Measurements from ENCODE around the gene TGFBR3L.
A peak's percentile ranks its signal among the peaks of the same experiment; 100 is the strongest.
"Not testable (repeated sequence)": the region's sequence is repeated elsewhere in the genome, so short reads cannot be mapped to it uniquely, and the experiment has no call there.

The TGFBR3L gene

GRCh38 chr19:7914099-7914498, 531 bp upstream of the TGFBR3L start:
- H3K27me3 ChIP-seq (ENCODE audit: low read depth, low read length) = peaks cover 29% of the 10 kb centered on the region

DNA sequence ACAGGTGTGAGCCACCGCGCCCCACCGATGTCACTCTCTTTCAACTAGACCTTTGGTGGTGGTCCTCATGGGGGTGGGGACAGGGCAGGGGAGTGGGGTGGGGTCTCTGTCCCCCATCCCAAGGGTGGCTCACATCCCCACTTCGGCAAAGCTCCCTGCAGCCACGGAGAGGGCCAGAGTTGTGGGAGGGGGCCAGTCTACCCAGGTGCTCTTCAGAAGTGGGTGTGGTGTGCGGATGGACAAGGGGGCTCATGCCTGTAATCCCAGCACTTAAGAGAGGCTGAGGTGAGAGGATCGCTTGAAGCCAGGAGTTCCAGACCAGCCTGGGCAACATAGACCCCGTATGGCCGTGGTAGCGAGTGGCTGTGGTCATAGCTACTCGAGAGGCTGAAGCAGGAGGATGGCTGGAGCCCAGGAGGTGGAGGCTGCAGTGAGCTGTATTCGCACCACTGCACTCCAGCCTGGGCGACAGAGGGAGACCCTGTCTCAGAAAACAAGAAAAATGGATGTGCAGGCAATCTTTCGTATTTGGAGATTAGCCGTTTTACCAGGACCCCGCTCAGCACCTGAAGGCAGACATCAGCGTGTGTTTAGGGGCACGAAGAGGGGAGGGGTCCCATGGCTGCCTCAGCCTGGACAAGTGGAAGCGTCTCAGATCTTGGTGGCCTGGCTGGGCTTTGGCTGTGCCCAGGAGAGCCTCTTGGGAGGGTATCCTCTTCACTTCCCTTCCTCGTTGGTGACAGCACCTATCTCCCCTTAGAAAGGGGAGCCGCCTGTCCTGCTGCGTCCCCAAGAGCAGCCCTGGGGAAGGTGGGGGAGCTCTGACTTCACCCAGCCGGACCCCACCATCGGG, 846 bp downstream of the TGFBR3L start:
- H3K27me3 ChIP-seq (ENCODE audit: low read depth, low read length) = peaks cover 29% of the 10 kb centered on the region
- H3K27ac ChIP-seq (ENCODE audit: low read length) = no peak overlapping the region
- peaks cover 3 to 25% of the 10 kb centered on the region in 2 donors for H3K36me3 ChIP-seq (ENCODE audit: control insufficient read depth in 1 of 2, insufficient read depth in 2 of 2, low read length in 2 of 2)
- H3K4me1 ChIP-seq (ENCODE audit: control insufficient read depth in 1 of 2, insufficient read depth in 2 of 2, low read length in 2 of 2) = peaks cover 0 to 42% of the 10 kb centered on the region in 2 donors
- no peaks in the 10 kb centered on the region for H3K9me3 ChIP-seq (ENCODE audit: control insufficient read depth in 1 of 2, low read length in 2 of 2)
- H3K4me3 ChIP-seq (ENCODE audit: low read depth in 1 of 2, low read length in 2 of 2) = peak overlapping the region in 1 of 2 donors; percentile 51

More at GRCh38 chr19:7914099-7914498, 531 bp upstream of the TGFBR3L start:
- H3K36me3 ChIP-seq (ENCODE audit: control insufficient read depth in 1 of 2, insufficient read depth in 2 of 2, low read length in 2 of 2) = peaks cover 3 to 39% of the 10 kb centered on the region in 2 donors
- peaks cover 0 to 32% of the 10 kb centered on the region in 2 donors for H3K4me1 ChIP-seq (ENCODE audit: control insufficient read depth in 1 of 2, insufficient read depth in 2 of 2, low read length in 2 of 2)
- no peaks in the 10 kb centered on the region for H3K9me3 ChIP-seq (ENCODE audit: control insufficient read depth in 1 of 2, low read length in 2 of 2)
- H3K27ac ChIP-seq (ENCODE audit: low read length) = no peak overlapping the region
- H3K4me3 ChIP-seq (ENCODE audit: low read depth in 1 of 2, low read length in 2 of 2) = no peak overlapping the region

DNA sequence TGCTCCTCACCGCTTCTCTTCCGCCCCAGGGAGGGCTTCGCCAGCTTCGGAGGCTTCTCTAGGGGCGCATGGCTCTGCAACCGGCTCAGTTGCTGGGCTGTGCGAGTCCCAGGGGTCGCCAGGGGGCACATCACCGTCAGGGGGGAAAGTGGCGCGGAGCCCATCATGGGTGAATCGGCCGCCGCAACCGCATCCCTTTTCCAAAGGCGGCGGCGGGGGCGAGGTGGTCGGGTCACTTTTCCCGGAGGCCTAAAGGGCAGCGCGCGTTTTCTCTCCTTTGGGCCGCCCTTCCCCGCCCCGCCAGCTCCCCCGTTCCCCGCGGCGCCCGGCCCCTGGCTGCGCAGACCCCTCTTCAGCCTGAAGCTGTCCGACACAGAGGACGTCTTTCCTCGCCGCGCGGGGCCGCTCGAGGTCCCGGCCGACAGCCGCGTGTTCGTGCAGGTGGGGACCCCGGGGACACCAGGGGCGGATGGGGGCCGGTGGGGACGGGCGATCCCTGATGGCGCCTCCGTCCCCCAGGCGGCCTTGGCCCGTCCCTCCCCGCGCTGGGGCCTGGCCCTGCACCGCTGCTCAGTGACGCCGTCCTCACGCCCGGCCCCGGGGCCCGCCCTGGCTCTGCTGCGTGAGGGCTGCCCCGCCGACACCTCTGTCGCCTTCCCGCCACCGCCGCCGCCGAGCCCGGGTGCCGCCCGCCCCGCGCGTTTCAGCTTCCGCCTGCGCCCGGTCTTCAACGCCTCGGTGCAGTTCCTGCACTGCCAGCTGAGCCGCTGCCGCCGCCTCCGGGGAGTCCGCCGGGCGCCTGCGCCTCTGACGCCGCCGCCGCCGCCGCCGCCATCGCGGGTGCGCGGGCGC, 1.7 kb downstream of the TGFBR3L start:
- Histone ChIP-seq H3K4me1 (ENCODE audit: control insufficient read depth in 1 of 2, insufficient read depth in 2 of 2, low read length in 2 of 2) (peaks cover 0 to 44% of the 10 kb centered on the region in 2 donors), H3K27me3 (ENCODE audit: low read depth, low read length) (peaks cover 29% of the 10 kb centered on the region), H3K4me3 (ENCODE audit: low read depth in 1 of 2, low read length in 2 of 2) (peak overlapping the region in 1 of 2 donors; percentile 51), H3K9me3 (ENCODE audit: control insufficient read depth in 1 of 2, low read length in 2 of 2) (no peaks in the 10 kb centered on the region), H3K36me3 (ENCODE audit: control insufficient read depth in 1 of 2, insufficient read depth in 2 of 2, low read length in 2 of 2) (peaks cover 3 to 17% of the 10 kb centered on the region in 2 donors), H3K27ac (ENCODE audit: low read length) (no peak overlapping the region)

DNA sequence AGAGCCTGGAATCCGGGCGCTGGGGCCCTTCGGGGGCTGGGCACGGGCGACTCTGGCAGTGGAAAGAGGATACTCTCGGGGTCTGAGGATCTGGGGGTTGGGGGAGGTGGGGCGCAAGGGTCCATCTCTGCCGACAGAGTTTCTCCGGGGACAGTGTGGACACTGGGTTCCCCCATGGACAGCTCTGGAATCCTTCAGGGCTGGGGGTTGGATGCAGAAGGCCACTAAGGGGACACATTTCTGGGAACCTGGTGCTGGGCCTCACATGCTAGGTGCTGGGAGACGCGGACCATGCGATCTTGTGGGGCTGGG, 2.3 kb downstream of the TGFBR3L start:
- Histone ChIP-seq H3K27me3 (ENCODE audit: low read depth, low read length) (peaks cover 29% of the 10 kb centered on the region), H3K36me3 (ENCODE audit: control insufficient read depth in 1 of 2, insufficient read depth in 2 of 2, low read length in 2 of 2) (peaks cover 3 to 13% of the 10 kb centered on the region in 2 donors), H3K4me3 (ENCODE audit: low read depth in 1 of 2, low read length in 2 of 2) (peak overlapping the region in 1 of 2 donors; percentile 46), H3K4me1 (ENCODE audit: control insufficient read depth in 1 of 2, insufficient read depth in 2 of 2, low read length in 2 of 2) (peaks cover 5 to 50% of the 10 kb centered on the region in 2 donors), H3K27ac (ENCODE audit: low read length) (no peak overlapping the region), H3K9me3 (ENCODE audit: control insufficient read depth in 1 of 2, low read length in 2 of 2) (no peaks in the 10 kb centered on the region)

GRCh38 chr19:7917267-7918061, 2.8 kb downstream of the TGFBR3L start:
- no peaks in the 10 kb centered on the region for H3K9me3 ChIP-seq (ENCODE audit: control insufficient read depth in 1 of 2, low read length in 2 of 2)
- H3K4me1 ChIP-seq (ENCODE audit: control insufficient read depth in 1 of 2, insufficient read depth in 2 of 2, low read length in 2 of 2) = peaks cover 5 to 56% of the 10 kb centered on the region in 2 donors
- H3K27me3 ChIP-seq (ENCODE audit: low read depth, low read length) = peaks cover 29% of the 10 kb centered on the region
- H3K4me3 ChIP-seq (ENCODE audit: low read depth in 1 of 2, low read length in 2 of 2) = peak overlapping the region in 1 of 2 donors; percentile 46
- no peak overlapping the region for H3K27ac ChIP-seq (ENCODE audit: low read length)
- H3K36me3 ChIP-seq (ENCODE audit: control insufficient read depth in 1 of 2, insufficient read depth in 2 of 2, low read length in 2 of 2) = peaks cover 2 to 14% of the 10 kb centered on the region in 2 donors

- H3K36me3 ChIP-seq (ENCODE audit: control insufficient read depth in 1 of 2, insufficient read depth in 2 of 2, low read length in 2 of 2) = peaks cover 7 to 14% of the 10 kb centered on the region in 2 donors
- H3K4me1 ChIP-seq (ENCODE audit: control insufficient read depth in 1 of 2, insufficient read depth in 2 of 2, low read length in 2 of 2) = peaks cover 5 to 63% of the 10 kb centered on the region in 2 donors
- peaks cover 29% of the 10 kb centered on the region for H3K27me3 ChIP-seq (ENCODE audit: low read depth, low read length)
- not testable (repeated sequence) for H3K27ac ChIP-seq (ENCODE audit: low read length); H3K9me3 ChIP-seq (ENCODE audit: control insufficient read depth in 1 of 2, low read length in 2 of 2)
- H3K4me3 ChIP-seq (ENCODE audit: low read depth in 1 of 2, low read length in 2 of 2) = peak overlapping the region in 1 of 2 donors; percentile 46
Measured at GRCh38 chr19:7918062-7918614, 3.5 kb downstream of the TGFBR3L start.

GRCh38 chr19:7918615-7919421, 4.2 kb downstream of the TGFBR3L start:
- H3K4me3 ChIP-seq (ENCODE audit: low read depth in 1 of 2, low read length in 2 of 2) = no peak overlapping the region
- peaks cover 5 to 65% of the 10 kb centered on the region in 2 donors for H3K4me1 ChIP-seq (ENCODE audit: control insufficient read depth in 1 of 2, insufficient read depth in 2 of 2, low read length in 2 of 2)
- H3K9me3 ChIP-seq (ENCODE audit: control insufficient read depth in 1 of 2, low read length in 2 of 2) = no peaks in the 10 kb centered on the region
- H3K27me3 ChIP-seq (ENCODE audit: low read depth, low read length) = peaks cover 29% of the 10 kb centered on the region
- H3K36me3 ChIP-seq (ENCODE audit: control insufficient read depth in 1 of 2, insufficient read depth in 2 of 2, low read length in 2 of 2) = peaks cover 7 to 16% of the 10 kb centered on the region in 2 donors
- no peak overlapping the region for H3K27ac ChIP-seq (ENCODE audit: low read length)

GRCh38 chr19:7919610-7920518, 5.2 kb downstream of the TGFBR3L start, which contains the start of gene SNAPC2:
Gene SNAPC2 (plus strand): TSS chr19:7920338. CDS start chr19:7920367, 29 bp downstream.
- H3K27me3 ChIP-seq (ENCODE audit: low read depth, low read length) = peaks cover 29% of the 10 kb centered on the region
- H3K4me3 ChIP-seq (ENCODE audit: low read depth in 1 of 2, low read length in 2 of 2) = peak within 1 kb of the TSS; percentile 74 to 76
- H3K36me3 ChIP-seq (ENCODE audit: control insufficient read depth in 1 of 2, insufficient read depth in 2 of 2, low read length in 2 of 2) = peaks cover 7 to 16% of the 10 kb centered on the region in 2 donors
- peaks cover 5 to 74% of the 10 kb centered on the region in 2 donors for H3K4me1 ChIP-seq (ENCODE audit: control insufficient read depth in 1 of 2, insufficient read depth in 2 of 2, low read length in 2 of 2)
- peak within 1 kb of the TSS; percentile 79 for H3K27ac ChIP-seq (ENCODE audit: low read length)
- no peaks in the 10 kb centered on the region for H3K9me3 ChIP-seq (ENCODE audit: control insufficient read depth in 1 of 2, low read length in 2 of 2)

- Histone ChIP-seq H3K27me3 (ENCODE audit: low read depth, low read length) (peaks cover 23% of the 10 kb centered on the region), H3K27ac (ENCODE audit: low read length) (peak overlapping the region; percentile 79), H3K4me3 (ENCODE audit: low read depth in 1 of 2, low read length in 2 of 2) (peak overlapping the region; percentile 74 to 76), H3K36me3 (ENCODE audit: control insufficient read depth in 1 of 2, insufficient read depth in 2 of 2, low read length in 2 of 2) (peaks cover 7 to 16% of the 10 kb centered on the region in 2 donors), H3K4me1 (ENCODE audit: control insufficient read depth in 1 of 2, insufficient read depth in 2 of 2, low read length in 2 of 2) (peaks cover 5 to 79% of the 10 kb centered on the region in 2 donors), H3K9me3 (ENCODE audit: control insufficient read depth in 1 of 2, low read length in 2 of 2) (no peaks in the 10 kb centered on the region)
Measured at GRCh38 chr19:7920519-7921301, 6.1 kb downstream of the TGFBR3L start.
